Loucy (cell line): Measurements from ENCODE around the gene MRPL57.
"Not testable (repeated sequence)": the region's sequence is repeated elsewhere in the genome, so short reads cannot be mapped to it uniquely, and the experiment has no call there.

Experiments
- H2AFZ ChIP-seq: fragments of 200-600 bp; sonication (generic); 2 replicates; pipeline ENCODE4 v1.6.0; 2016; ENCODE audit warnings: antibody characterized with exemption, mild to moderate bottlenecking, low read length, moderate library complexity
- H3F3A ChIP-seq: fragments of 200-600 bp; 2 replicates; pipeline ENCODE4 v1.6.0; 2016; ENCODE audit warnings: antibody characterized with exemption, low read depth, mild to moderate bottlenecking
- H3K27me3 ChIP-seq: fragments of 200-600 bp; sonication (generic); 2 replicates; pipeline ENCODE4 v1.6.1; 2014; ENCODE audit warnings: low read length, mild to moderate bottlenecking; ENCODE audit not compliant: insufficient read depth, poor library complexity, severe bottlenecking
- H3K36me3 ChIP-seq: fragments of 200-600 bp; sonication (generic); 2 replicates; pipeline ENCODE4 v1.6.1; 2016; ENCODE audit warnings: low read length; ENCODE audit not compliant: insufficient read depth
- H3K4me1 ChIP-seq: fragments of 200-600 bp; sonication (generic); 2 replicates; pipeline ENCODE4 v1.5.1; 2014; ENCODE audit warnings: low read length, mild to moderate bottlenecking; ENCODE audit not compliant: insufficient read depth, poor library complexity, severe bottlenecking
- H3K4me2 ChIP-seq: fragments of 200-600 bp; sonication (generic); 2 replicates; pipeline ENCODE4 v1.6.0; 2014; ENCODE audit warnings: antibody characterized with exemption, low read length, low read depth, mild to moderate bottlenecking; ENCODE audit not compliant: poor library complexity, severe bottlenecking
- H3K4me3 ChIP-seq: fragments of 200-600 bp; sonication (generic); 2 replicates; pipeline ENCODE4 v1.5.1; 2014; ENCODE audit warnings: low read length, mild to moderate bottlenecking, mixed read lengths; ENCODE audit not compliant: poor library complexity, severe bottlenecking
- H3K79me2 ChIP-seq: fragments of 200-600 bp; sonication (generic); 2 replicates; pipeline ENCODE4 v1.6.1; 2014; ENCODE audit warnings: low read length; ENCODE audit not compliant: insufficient read depth
- H3K9ac ChIP-seq: fragments of 200-600 bp; sonication (generic); 2 replicates; pipeline ENCODE4 v1.6.0; 2014; ENCODE audit warnings: mild to moderate bottlenecking, low read depth, low read length, moderate library complexity; ENCODE audit not compliant: poor library complexity, severe bottlenecking
- H3K9me2 ChIP-seq: fragments of 200-600 bp; sonication (generic); replicated peaks from 2 replicates; pipeline ENCODE4 v1.6.1; 2016; ENCODE audit warnings: low read depth, low read length, mixed read lengths
- H3K9me3 ChIP-seq: fragments of 200-600 bp; sonication (generic); 2 replicates; pipeline ENCODE4 v1.6.1; 2014; ENCODE audit warnings: mild to moderate bottlenecking, antibody characterized with exemption, low read length, low read depth; ENCODE audit not compliant: insufficient read depth
- H4K20me1 ChIP-seq: fragments of 200-600 bp; sonication (generic); 2 replicates; pipeline ENCODE4 v1.6.0; 2014; ENCODE audit warnings: antibody characterized with exemption, low read length, mild to moderate bottlenecking; ENCODE audit not compliant: insufficient read depth, poor library complexity, severe bottlenecking
- CTCF ChIP-seq: fragments of 200-600 bp; sonication (generic); conservative IDR thresholded peaks from 2 replicates; pipeline ENCODE4 v1.5.1; 2014; ENCODE audit warnings: mild to moderate bottlenecking, antibody characterized with exemption, low read length
- EZH2phosphoT487 ChIP-seq: fragments of 200-600 bp; IDR thresholded peaks from 2 replicates; pipeline ENCODE4 v1.6.1; 2018; ENCODE audit warnings: antibody characterized with exemption, mild to moderate bottlenecking, moderate library complexity, borderline replicate concordance

Gene MRPL57

GRCh38 chr13:21208652-21209154, 32.2 kb downstream of the MRPL57 start:
- H3K27me3 ChIP-seq: no peaks in the 10 kb centered on the region
- no peaks in the 10 kb centered on the region for H3F3A ChIP-seq
- H2AFZ ChIP-seq: no peak overlapping the region
- H3K79me2 ChIP-seq: no peaks in the 10 kb centered on the region
- H3K4me1 ChIP-seq: peaks cover 2% of the 10 kb centered on the region
- H3K9me2 ChIP-seq: no peaks in the 10 kb centered on the region
- no peaks in the 10 kb centered on the region for H4K20me1 ChIP-seq
- no peak overlapping the region for H3K9ac ChIP-seq
- peaks cover 7% of the 10 kb centered on the region; the same call in 1 of the 2 replicates for H3K9me3 ChIP-seq
- H3K36me3 ChIP-seq: no peaks in the 10 kb centered on the region
- no peak overlapping the region for H3K4me3 ChIP-seq
- no peak overlapping the region for H3K4me2 ChIP-seq
- TF ChIP-seq EZH2phosphoT487 (no peak), CTCF (no peak)

GRCh38 chr13:21212138-21212775, 35.8 kb downstream of the MRPL57 start:
- TF ChIP-seq CTCF (no peak), EZH2phosphoT487 (no peak)
- no peaks in the 10 kb centered on the region for H3F3A ChIP-seq
- H3K4me1 ChIP-seq: peaks cover 11% of the 10 kb centered on the region
- H2AFZ ChIP-seq: no peak overlapping the region
- no peaks in the 10 kb centered on the region for H3K36me3 ChIP-seq
- peaks cover 7% of the 10 kb centered on the region; the same call in 1 of the 2 replicates for H3K9me3 ChIP-seq
- H3K9me2 ChIP-seq: no peaks in the 10 kb centered on the region
- no peaks in the 10 kb centered on the region for H3K79me2 ChIP-seq
- no peaks in the 10 kb centered on the region for H3K27me3 ChIP-seq
- H3K4me3 ChIP-seq: no peak overlapping the region
- no peak overlapping the region for H3K9ac ChIP-seq
- no peak overlapping the region for H3K4me2 ChIP-seq
- no peaks in the 10 kb centered on the region for H4K20me1 ChIP-seq

- not testable (repeated sequence) for H4K20me1 ChIP-seq, H3K4me3 ChIP-seq, H3K36me3 ChIP-seq, H3K9ac ChIP-seq, H3K4me2 ChIP-seq, H3K9me3 ChIP-seq, H2AFZ ChIP-seq, H3K9me2 ChIP-seq, H3K27me3 ChIP-seq, H3K79me2 ChIP-seq
- Histone ChIP-seq H3F3A (peaks cover 22% of the 10 kb centered on the region), H3K4me1 (peaks cover 38% of the 10 kb centered on the region)
Measured at GRCh38 chr13:21215419-21215818, 39.0 kb downstream of the MRPL57 start.

GRCh38 chr13:21216332-21216731, 39.9 kb downstream of the MRPL57 start:
- H2AFZ ChIP-seq: no peak overlapping the region
- no peak overlapping the region for H3K4me3 ChIP-seq
- TF ChIP-seq CTCF (no peak), EZH2phosphoT487 (no peak)
- no peaks in the 10 kb centered on the region for H3K27me3 ChIP-seq
- H4K20me1 ChIP-seq: no peaks in the 10 kb centered on the region
- H3K9me2 ChIP-seq: no peaks in the 10 kb centered on the region
- H3K79me2 ChIP-seq: no peaks in the 10 kb centered on the region
- H3K9ac ChIP-seq: no peak overlapping the region
- no peak overlapping the region for H3K4me2 ChIP-seq
- peaks cover 5% of the 10 kb centered on the region; the same call in 1 of the 2 replicates for H3K9me3 ChIP-seq
- H3K4me1 ChIP-seq: peaks cover 40% of the 10 kb centered on the region
- H3F3A ChIP-seq: peaks cover 22% of the 10 kb centered on the region
- no peaks in the 10 kb centered on the region for H3K36me3 ChIP-seq
